Lower leg skin (tissue), 3 donors: Measurements from ENCODE around the gene CFAP410.

ENCODE experiments used
- POLR2A ChIP-seq, 2 donors: fragments of 450-650 bp; IDR thresholded peaks; one replicate each; pipeline ENCODE4 v1.6.1; 2016 to 2017; ENCODE audit warnings: antibody characterized with exemption in 2 of 2, mild to moderate bottlenecking in 1 of 2, moderate library complexity in 1 of 2
- TF ChIP-seq, protein P1 (sequence below), 3 donors: fragments of 450-650 bp; IDR thresholded peaks; one replicate each; pipeline ENCODE4 v1.5.1; 2016; ENCODE audit warnings: antibody characterized with exemption in 3 of 3, mild to moderate bottlenecking in 3 of 3, moderate library complexity in 2 of 3

DNA sequence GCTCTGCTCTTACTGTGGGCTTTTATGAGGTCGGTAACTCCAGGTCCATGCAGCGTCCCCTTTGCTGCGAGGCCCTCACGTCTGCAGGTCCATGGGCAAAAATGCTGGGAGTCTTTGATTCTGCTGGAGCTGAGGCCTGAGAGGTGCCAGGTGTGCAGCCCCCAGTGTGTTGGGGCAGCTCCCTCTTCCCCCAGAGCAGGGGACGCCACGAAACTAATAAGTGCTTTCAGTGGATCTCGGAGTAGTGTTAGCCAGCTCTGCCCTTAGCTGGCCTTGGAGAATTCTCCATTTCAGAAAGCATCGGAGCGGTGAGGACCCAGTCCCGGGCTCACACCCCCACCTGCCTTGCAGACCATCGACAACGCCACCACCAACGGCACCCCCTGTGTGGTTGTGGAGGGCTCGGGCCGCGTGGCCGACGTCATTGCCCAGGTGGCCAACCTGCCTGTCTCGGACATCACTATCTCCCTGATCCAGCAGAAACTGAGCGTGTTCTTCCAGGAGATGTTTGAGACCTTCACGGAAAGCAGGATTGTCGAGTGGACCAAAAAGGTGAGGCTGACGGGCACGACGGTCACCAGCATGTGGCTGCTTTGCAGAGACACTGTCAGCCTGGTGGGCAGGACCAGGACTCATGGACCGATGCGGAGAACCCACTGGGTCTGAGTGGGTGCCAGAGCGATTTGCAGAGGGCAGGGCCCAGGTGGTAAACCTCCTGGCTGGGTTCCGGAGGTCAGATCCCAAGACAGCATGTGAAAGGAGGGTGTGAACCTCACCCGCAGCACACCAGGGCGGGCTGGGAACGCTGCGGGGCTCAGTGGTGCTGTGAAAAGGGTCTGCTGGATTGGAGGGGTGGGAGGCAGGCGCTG lies 39.7 kb upstream of the CFAP410 start:
- TF ChIP-seq, protein P1, sequence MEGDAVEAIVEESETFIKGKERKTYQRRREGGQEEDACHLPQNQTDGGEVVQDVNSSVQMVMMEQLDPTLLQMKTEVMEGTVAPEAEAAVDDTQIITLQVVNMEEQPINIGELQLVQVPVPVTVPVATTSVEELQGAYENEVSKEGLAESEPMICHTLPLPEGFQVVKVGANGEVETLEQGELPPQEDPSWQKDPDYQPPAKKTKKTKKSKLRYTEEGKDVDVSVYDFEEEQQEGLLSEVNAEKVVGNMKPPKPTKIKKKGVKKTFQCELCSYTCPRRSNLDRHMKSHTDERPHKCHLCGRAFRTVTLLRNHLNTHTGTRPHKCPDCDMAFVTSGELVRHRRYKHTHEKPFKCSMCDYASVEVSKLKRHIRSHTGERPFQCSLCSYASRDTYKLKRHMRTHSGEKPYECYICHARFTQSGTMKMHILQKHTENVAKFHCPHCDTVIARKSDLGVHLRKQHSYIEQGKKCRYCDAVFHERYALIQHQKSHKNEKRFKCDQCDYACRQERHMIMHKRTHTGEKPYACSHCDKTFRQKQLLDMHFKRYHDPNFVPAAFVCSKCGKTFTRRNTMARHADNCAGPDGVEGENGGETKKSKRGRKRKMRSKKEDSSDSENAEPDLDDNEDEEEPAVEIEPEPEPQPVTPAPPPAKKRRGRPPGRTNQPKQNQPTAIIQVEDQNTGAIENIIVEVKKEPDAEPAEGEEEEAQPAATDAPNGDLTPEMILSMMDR (IDR thresholded peaks at IDR 0.05) = no peak
- TF ChIP-seq POLR2A (IDR thresholded peaks at IDR 0.05) = no peak
